ENCODE data around the gene PARP4. TPM values are rescaled to one million over a fixed set of nuclear protein-coding genes. Genes with fewer than 3 reads are reported as not detected.

The PARP4 gene
- total and polyA plus RNA-seq, 2 donors (not counting 1 experiment from before 2014, with no cell fraction given) = 22.2 to 88.8 TPM

GRCh38 chr13:24503379-24503696 lies 9.2 kb downstream of the PARP4 start:
- intact Hi-C loops (cut with micrococcal nuclease) = no loop called here
- no peaks in the 10 kb centered on the region for H3K27me3 ChIP-seq (replicated peaks in 1 of 4; ENCODE audit: control extremely low read depth in 1 of 4, control insufficient read depth in 3 of 4, insufficient read depth in 4 of 4, low read length in 3 of 4)
- H3K4me1 ChIP-seq (ENCODE audit: control insufficient read depth in 2 of 2, insufficient read depth in 2 of 2, low read length in 2 of 2) = no peaks in the 10 kb centered on the region
- no peak for TF ChIP-seq EZH2 (IDR thresholded peaks at IDR 0.05; ENCODE audit: borderline replicate concordance, insufficient read depth, low read depth, low read length, poor library complexity, severe bottlenecking)
- TF ChIP-seq, protein P1, sequence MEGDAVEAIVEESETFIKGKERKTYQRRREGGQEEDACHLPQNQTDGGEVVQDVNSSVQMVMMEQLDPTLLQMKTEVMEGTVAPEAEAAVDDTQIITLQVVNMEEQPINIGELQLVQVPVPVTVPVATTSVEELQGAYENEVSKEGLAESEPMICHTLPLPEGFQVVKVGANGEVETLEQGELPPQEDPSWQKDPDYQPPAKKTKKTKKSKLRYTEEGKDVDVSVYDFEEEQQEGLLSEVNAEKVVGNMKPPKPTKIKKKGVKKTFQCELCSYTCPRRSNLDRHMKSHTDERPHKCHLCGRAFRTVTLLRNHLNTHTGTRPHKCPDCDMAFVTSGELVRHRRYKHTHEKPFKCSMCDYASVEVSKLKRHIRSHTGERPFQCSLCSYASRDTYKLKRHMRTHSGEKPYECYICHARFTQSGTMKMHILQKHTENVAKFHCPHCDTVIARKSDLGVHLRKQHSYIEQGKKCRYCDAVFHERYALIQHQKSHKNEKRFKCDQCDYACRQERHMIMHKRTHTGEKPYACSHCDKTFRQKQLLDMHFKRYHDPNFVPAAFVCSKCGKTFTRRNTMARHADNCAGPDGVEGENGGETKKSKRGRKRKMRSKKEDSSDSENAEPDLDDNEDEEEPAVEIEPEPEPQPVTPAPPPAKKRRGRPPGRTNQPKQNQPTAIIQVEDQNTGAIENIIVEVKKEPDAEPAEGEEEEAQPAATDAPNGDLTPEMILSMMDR (IDR thresholded peaks at IDR 0.05) = no peak
- H3K36me3 ChIP-seq (replicated peaks in 1 of 2; ENCODE audit: control extremely low read depth in 1 of 2, control insufficient read depth in 1 of 2, extremely low read depth in 1 of 2, insufficient read depth in 2 of 2, low read length in 1 of 2) = peaks cover 10 to 36% of the 10 kb centered on the region in 2 experiments
- WGBS (ENCODE audit: insufficient coverage) = 29% methylated on average over 1 of the region's 4 CpGs
- Mint-ChIP-seq H3K27me3 (no peaks in the 10 kb centered on the region), H3K4me3 (no peak overlapping the region), H3K9me3 (ENCODE audit: insufficient read depth) (no peaks in the 10 kb centered on the region), H3K27ac (no peak overlapping the region), H3K4me1 (peaks cover 2% of the 10 kb centered on the region)
- ChIA-PET POLR2A (no interaction called here), CTCF (interaction anchor here (0.5 to 0.6 kb wide), 2 partner anchors 498 to 804 kb away, joined by 3 read pairs; no protein-coding TSS in a partner anchor)
- H4K20me1 ChIP-seq (ENCODE audit: control insufficient read depth, insufficient read depth, low read length, poor library complexity, severe bottlenecking) = peaks cover 41% of the 10 kb centered on the region
- no peak overlapping the region for H3K4me3 ChIP-seq (ENCODE audit: control extremely low read depth in 1 of 5, extremely low read depth in 1 of 5, insufficient read depth in 1 of 5, low read depth in 2 of 5, low read length in 4 of 5)
- H3K9ac ChIP-seq (ENCODE audit: low read length) = no peak overlapping the region
- DNase-seq = no peak
- H3K4me2 ChIP-seq (replicated peaks; ENCODE audit: low read depth, low read length, poor library complexity, severe bottlenecking) = no peak overlapping the region
- ATAC-seq (ENCODE audit: low read depth) = no peak
- peaks cover 0 to 7% (median 0%) of the 10 kb centered on the region in 3 donors for H3K9me3 ChIP-seq (ENCODE audit: control extremely low read depth in 1 of 3, control insufficient read depth in 2 of 3, insufficient read depth in 1 of 3, low read length in 2 of 3)
- H2AFZ ChIP-seq (ENCODE audit: insufficient read depth, low read depth, low read length, poor library complexity, severe bottlenecking) = no peak overlapping the region
- peaks cover 37% of the 10 kb centered on the region for H3K79me2 ChIP-seq (ENCODE audit: control insufficient read depth, insufficient read depth, low read length)
- no peak overlapping the region for H3K27ac ChIP-seq (ENCODE audit: low read length in 2 of 2)

DNA sequence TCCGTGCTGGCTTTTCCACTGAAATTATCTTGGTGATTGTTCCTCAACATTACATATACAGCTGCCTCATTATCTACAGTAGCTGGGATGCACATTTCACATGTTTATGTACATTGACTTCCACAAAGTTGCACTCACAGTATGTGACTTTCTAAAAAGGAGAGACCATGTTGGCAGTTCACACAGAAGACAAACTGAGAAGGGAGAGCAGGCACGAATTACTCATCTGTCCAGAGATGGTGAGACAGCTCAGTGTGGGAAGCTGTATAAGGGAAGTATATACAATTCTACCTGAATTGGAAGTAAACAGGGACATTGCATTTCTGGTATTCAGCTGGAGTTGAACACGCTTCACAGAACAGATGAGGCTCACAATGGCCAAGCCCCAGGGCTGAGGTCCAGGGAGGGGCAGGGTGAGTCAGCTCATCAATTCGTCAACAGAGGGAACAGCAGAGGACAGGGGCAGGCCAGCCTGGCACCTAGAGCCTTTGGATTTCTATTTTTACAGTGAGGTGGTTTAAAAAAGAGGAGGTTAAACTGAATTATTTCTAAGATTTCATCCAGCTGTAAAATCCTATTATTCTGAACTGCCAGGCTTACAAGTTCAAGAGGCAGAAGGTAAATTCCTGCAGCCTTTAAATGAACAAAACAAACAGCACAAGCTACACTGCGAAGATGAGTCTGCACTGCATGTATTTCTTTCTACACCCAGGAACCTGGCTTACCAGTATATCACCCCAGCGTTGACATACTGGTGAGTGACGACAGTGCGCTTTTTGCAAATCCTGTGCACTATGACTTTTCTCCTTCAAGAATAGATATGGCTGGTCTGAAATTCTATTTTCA lies 9.8 kb downstream of the PARP4 start:
- Mint-ChIP-seq H3K27ac (no peak overlapping the region), H3K9me3 (ENCODE audit: insufficient read depth) (no peaks in the 10 kb centered on the region), H3K4me3 (no peak overlapping the region), H3K4me1 (peaks cover 2% of the 10 kb centered on the region), H3K27me3 (no peaks in the 10 kb centered on the region)
- POLR2A ChIA-PET = no interaction called here
- Histone ChIP-seq H3K27ac (ENCODE audit: low read length in 2 of 2) (no peak overlapping the region), H3K27me3 (replicated peaks in 1 of 4; ENCODE audit: control extremely low read depth in 1 of 4, control insufficient read depth in 3 of 4, insufficient read depth in 4 of 4, low read length in 3 of 4) (no peaks in the 10 kb centered on the region), H3K4me3 (ENCODE audit: control extremely low read depth in 1 of 5, extremely low read depth in 1 of 5, insufficient read depth in 1 of 5, low read depth in 2 of 5, low read length in 4 of 5) (no peak overlapping the region), H4K20me1 (ENCODE audit: control insufficient read depth, insufficient read depth, low read length, poor library complexity, severe bottlenecking) (peaks cover 35% of the 10 kb centered on the region), H3K9ac (ENCODE audit: low read length) (no peak overlapping the region), H3K79me2 (ENCODE audit: control insufficient read depth, insufficient read depth, low read length) (peaks cover 31% of the 10 kb centered on the region), H3K4me2 (replicated peaks; ENCODE audit: low read depth, low read length, poor library complexity, severe bottlenecking) (no peak overlapping the region), H2AFZ (ENCODE audit: insufficient read depth, low read depth, low read length, poor library complexity, severe bottlenecking) (no peak overlapping the region), H3K36me3 (replicated peaks in 1 of 2; ENCODE audit: control extremely low read depth in 1 of 2, control insufficient read depth in 1 of 2, extremely low read depth in 1 of 2, insufficient read depth in 2 of 2, low read length in 1 of 2) (peaks cover 11 to 35% of the 10 kb centered on the region in 2 experiments), H3K9me3 (ENCODE audit: control extremely low read depth in 1 of 3, control insufficient read depth in 2 of 3, insufficient read depth in 1 of 3, low read length in 2 of 3) (peaks cover 0 to 7% (median 0%) of the 10 kb centered on the region in 3 donors), H3K4me1 (ENCODE audit: control insufficient read depth in 2 of 2, insufficient read depth in 2 of 2, low read length in 2 of 2) (no peaks in the 10 kb centered on the region)
- CTCF ChIA-PET = interaction anchor here (0.6 kb wide), 1 partner anchor 804 kb away, joined by 3 read pairs; no protein-coding TSS in a partner anchor
- TF ChIP-seq EZH2 (IDR thresholded peaks at IDR 0.05; ENCODE audit: borderline replicate concordance, insufficient read depth, low read depth, low read length, poor library complexity, severe bottlenecking) = no peak
- TF ChIP-seq, protein P1 (IDR thresholded peaks at IDR 0.05) = no peak
- WGBS (ENCODE audit: insufficient coverage) = 93% methylated on average over 5 of the region's 8 CpGs
- ATAC-seq (ENCODE audit: low read depth) (no peak), DNase-seq (no peak)
- intact Hi-C loops (cut with micrococcal nuclease) = no loop called here
